Natural killer cell (primary cell): ENCODE results near the gene FAM131C. TPM values are rescaled to one million over a fixed set of nuclear protein-coding genes. Genes with fewer than 3 reads are reported as not detected.
"Not testable (repeated sequence)": the region's sequence is repeated elsewhere in the genome, so short reads cannot be mapped to it uniquely, and the experiment has no call there.

Experiments used
- ATAC-seq, 3 donors: fragments of 150-1000 bp in 2 of 3; fragments of 200-7000 bp in 1 of 3; cut with Tn5 transposase; 1 replicate in 1 of 3; 2 replicates in 2 of 3; pipeline ENCODE4 v1.10.0; 2021; ENCODE audit warnings: mild to moderate bottlenecking in 2 of 3, moderate library complexity in 2 of 3
- DNase-seq, 2 donors: peaks; one replicate each; pipeline versions ENCODE4 v3.0.0 to v3.0.0-alpha.2; 2013 to 2021; ENCODE audit warnings: mixed read lengths in 1 of 2
- H3K27ac ChIP-seq: one replicate; pipeline ENCODE4 v1.5.1; 2013; ENCODE audit warnings: mild to moderate bottlenecking, low read length
- H3K27me3 ChIP-seq: one replicate; pipeline ENCODE4 v1.6.1; 2013; ENCODE audit warnings: low read length; ENCODE audit not compliant: control insufficient read depth, insufficient read depth
- H3K36me3 ChIP-seq: one replicate; pipeline ENCODE4 v1.6.1; 2013; ENCODE audit warnings: low read length; ENCODE audit not compliant: control insufficient read depth, insufficient read depth
- H3K4me1 ChIP-seq: one replicate; pipeline ENCODE4 v1.6.1; 2013; ENCODE audit warnings: low read length; ENCODE audit not compliant: control insufficient read depth, insufficient read depth
- H3K4me3 ChIP-seq: one replicate; pipeline ENCODE4 v1.5.1; 2013; ENCODE audit warnings: low read length
- H3K9me3 ChIP-seq: one replicate; pipeline ENCODE4 v1.6.1; 2013; ENCODE audit warnings: low read length; ENCODE audit not compliant: control insufficient read depth, insufficient read depth
- H3K27ac Mint-ChIP-seq, 2 donors: one replicate each; pipeline ENCODE4 v1.8.0; 2022; ENCODE audit warnings: mild to moderate bottlenecking in 2 of 2, mixed read lengths in 2 of 2, moderate library complexity in 1 of 2
- H3K27me3 Mint-ChIP-seq, 2 donors: one replicate each; pipeline ENCODE4 v1.8.0; 2022; ENCODE audit warnings: low read depth in 2 of 2, mixed read lengths in 2 of 2
- H3K36me3 Mint-ChIP-seq: one replicate; pipeline ENCODE4 v1.8.0; 2022; ENCODE audit warnings: mixed read lengths
- H3K4me1 Mint-ChIP-seq, 2 donors: one replicate each; pipeline ENCODE4 v1.8.0; 2022; ENCODE audit warnings: mixed read lengths in 2 of 2
- H3K4me3 Mint-ChIP-seq: one replicate; pipeline ENCODE4 v1.8.0; 2022; ENCODE audit warnings: mild to moderate bottlenecking, moderate library complexity, mixed read lengths
- H3K9me3 Mint-ChIP-seq, 2 donors: one replicate each; pipeline ENCODE4 v1.8.0; 2022; ENCODE audit warnings: mixed read lengths in 2 of 2
- WGBS: methylation state at CpG from one replicate; pipeline ENCODE4 v1.1.7; 2013; ENCODE audit warnings: missing lambda C conversion rate; ENCODE audit not compliant: insufficient coverage; 5-methylcytosine and 5-hydroxymethylcytosine counted together
- intact Hi-C: fragments of 100-400 bp; cut with micrococcal nuclease; formaldehyde crosslinking; loops from one replicate; pipeline ENCODE4 v1.14.2; 2022
- total RNA-seq, 4 donors: library from RNA; stranded (reverse); fragments of 120-200 nt in 1 of 4; gene quantifications; one replicate each; pipeline versions ENCODE4 v1.2.3 to v1.2.4, GENCODE V29; 2013 to 2022
- TF ChIP-seq, protein P1 (sequence below): fragments of 200-600 bp; IDR thresholded peaks from one replicate; pipeline ENCODE4 v1.8.0; 2022; ENCODE audit warnings: antibody characterized with exemption

FAM131C gene
- total RNA-seq, 3 donors from 2014 or later (not counting 1 experiment from before 2014, with no cell fraction given): not detected

DNA sequence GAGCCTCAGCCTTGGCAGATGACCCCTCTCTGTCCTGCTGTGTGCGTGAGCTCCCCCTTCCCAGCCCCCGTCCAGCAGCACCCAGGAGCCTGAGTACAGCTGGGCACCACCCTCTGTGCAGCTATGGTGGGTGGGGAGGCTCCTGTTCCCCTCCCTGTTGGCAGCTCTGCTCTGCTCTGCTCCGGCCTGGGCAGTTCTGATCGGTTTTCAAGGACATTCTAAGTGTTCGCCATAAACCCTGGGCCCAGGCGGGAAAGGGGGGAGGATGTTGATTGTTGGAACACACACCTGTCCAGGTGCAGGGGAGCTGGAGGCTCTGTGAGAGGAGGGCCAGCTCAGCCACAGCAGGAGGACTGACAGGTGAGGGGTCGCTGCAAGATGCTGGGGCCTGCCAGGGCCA, 29.9 kb downstream of the FAM131C start, which contains the start of gene CLCNKB:
Gene CLCNKB (plus strand): TSS at position 262 of the 400 bp plus-strand sequence. CDS start 711 bp downstream, outside the sequence.
- 79% methylated on average over 7 of the region's 7 CpGs for WGBS
- intact Hi-C loops: no loop called here
- Histone ChIP-seq H3K36me3 (no peaks in the 10 kb centered on the region), H3K4me3 (no peak within 1 kb of the TSS), H3K27ac (no peak within 1 kb of the TSS), H3K27me3 (no peaks in the 10 kb centered on the region), H3K9me3 (no peaks in the 10 kb centered on the region), H3K4me1 (peaks cover 4% of the 10 kb centered on the region)
- no peaks in the 10 kb centered on the region for H3K36me3 Mint-ChIP-seq
- H3K9me3 Mint-ChIP-seq: no peaks in the 10 kb centered on the region
- peaks cover 0 to 3% of the 10 kb centered on the region in 2 donors for H3K27me3 Mint-ChIP-seq
- no peak within 1 kb of the TSS for H3K4me3 Mint-ChIP-seq
- ATAC-seq (no peak), DNase-seq (no peak)
- TF ChIP-seq, protein P1, sequence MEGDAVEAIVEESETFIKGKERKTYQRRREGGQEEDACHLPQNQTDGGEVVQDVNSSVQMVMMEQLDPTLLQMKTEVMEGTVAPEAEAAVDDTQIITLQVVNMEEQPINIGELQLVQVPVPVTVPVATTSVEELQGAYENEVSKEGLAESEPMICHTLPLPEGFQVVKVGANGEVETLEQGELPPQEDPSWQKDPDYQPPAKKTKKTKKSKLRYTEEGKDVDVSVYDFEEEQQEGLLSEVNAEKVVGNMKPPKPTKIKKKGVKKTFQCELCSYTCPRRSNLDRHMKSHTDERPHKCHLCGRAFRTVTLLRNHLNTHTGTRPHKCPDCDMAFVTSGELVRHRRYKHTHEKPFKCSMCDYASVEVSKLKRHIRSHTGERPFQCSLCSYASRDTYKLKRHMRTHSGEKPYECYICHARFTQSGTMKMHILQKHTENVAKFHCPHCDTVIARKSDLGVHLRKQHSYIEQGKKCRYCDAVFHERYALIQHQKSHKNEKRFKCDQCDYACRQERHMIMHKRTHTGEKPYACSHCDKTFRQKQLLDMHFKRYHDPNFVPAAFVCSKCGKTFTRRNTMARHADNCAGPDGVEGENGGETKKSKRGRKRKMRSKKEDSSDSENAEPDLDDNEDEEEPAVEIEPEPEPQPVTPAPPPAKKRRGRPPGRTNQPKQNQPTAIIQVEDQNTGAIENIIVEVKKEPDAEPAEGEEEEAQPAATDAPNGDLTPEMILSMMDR: no peak
- H3K27ac Mint-ChIP-seq: no peak within 1 kb of the TSS
- peaks cover 0 to under 1% of the 10 kb centered on the region in 2 donors for H3K4me1 Mint-ChIP-seq

- H3K27ac ChIP-seq, H3K27me3 Mint-ChIP-seq, ATAC-seq, H3K9me3 Mint-ChIP-seq, H3K36me3 ChIP-seq, H3K4me3 ChIP-seq, H3K4me3 Mint-ChIP-seq, H3K36me3 Mint-ChIP-seq, H3K9me3 ChIP-seq, DNase-seq, H3K4me1 ChIP-seq, H3K4me1 Mint-ChIP-seq, intact Hi-C loops, H3K27ac Mint-ChIP-seq, H3K27me3 ChIP-seq: not testable (repeated sequence)
- 80% methylated on average over 7 of the region's 9 CpGs for WGBS
Measured at GRCh38 chr1:16042654-16043053, 30.8 kb downstream of the FAM131C start.

DNA sequence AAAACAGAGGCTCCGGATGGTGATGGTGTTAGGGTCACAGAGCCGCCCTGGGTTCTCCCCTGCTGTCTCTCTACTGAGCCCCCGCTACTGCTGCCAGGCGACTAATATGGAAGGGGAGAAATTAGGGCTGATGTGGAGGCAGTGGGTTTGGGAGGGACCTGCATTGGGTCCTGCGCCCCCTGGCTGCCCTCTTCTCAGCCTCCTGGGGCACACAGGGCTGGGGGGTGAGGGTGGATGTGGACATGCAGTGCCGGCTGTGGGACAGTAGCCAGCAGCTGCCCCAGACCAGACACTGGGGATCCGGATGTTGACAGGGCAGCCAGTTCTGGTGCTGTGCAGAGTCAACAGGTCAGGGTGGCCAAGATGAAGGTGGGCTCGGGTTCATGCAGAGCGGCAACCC, 31.4 kb downstream of the FAM131C start:
- no peaks in the 10 kb centered on the region for H3K9me3 Mint-ChIP-seq
- H3K4me1 Mint-ChIP-seq: no peaks in the 10 kb centered on the region
- H3K27ac Mint-ChIP-seq: no peak overlapping the region
- Histone ChIP-seq H3K27me3 (no peaks in the 10 kb centered on the region), H3K4me3 (no peak overlapping the region), H3K9me3 (no peaks in the 10 kb centered on the region), H3K36me3 (no peaks in the 10 kb centered on the region), H3K4me1 (no peaks in the 10 kb centered on the region), H3K27ac (no peak overlapping the region)
- H3K4me3 Mint-ChIP-seq: no peak overlapping the region
- DNase-seq (no peak), ATAC-seq (no peak)
- H3K27me3 Mint-ChIP-seq: peaks cover 5 to 7% of the 10 kb centered on the region in 2 donors
- TF ChIP-seq, protein P1: no peak
- WGBS: 79% methylated on average over 9 of the region's 9 CpGs
- H3K36me3 Mint-ChIP-seq: no peaks in the 10 kb centered on the region
- intact Hi-C loops: no loop called here

- H3K27ac Mint-ChIP-seq: no peak overlapping the region
- DNase-seq (no peak), ATAC-seq (no peak)
- H3K4me1 Mint-ChIP-seq: no peaks in the 10 kb centered on the region
- H3K4me1 ChIP-seq: no peaks in the 10 kb centered on the region
- no peaks in the 10 kb centered on the region for H3K9me3 ChIP-seq
- no peaks in the 10 kb centered on the region for H3K36me3 ChIP-seq
- no peaks in the 10 kb centered on the region for H3K9me3 Mint-ChIP-seq
- no peak overlapping the region for H3K4me3 ChIP-seq
- WGBS: 69% methylated on average over 8 of the region's 8 CpGs
- no peaks in the 10 kb centered on the region for H3K27me3 ChIP-seq
- H3K4me3 Mint-ChIP-seq: no peak overlapping the region
- H3K27ac ChIP-seq: no peak overlapping the region
- intact Hi-C loops: no loop called here
- peaks cover 7% of the 10 kb centered on the region in 2 donors for H3K27me3 Mint-ChIP-seq
- TF ChIP-seq, protein P1: no peak
- H3K36me3 Mint-ChIP-seq: no peaks in the 10 kb centered on the region
Measured at GRCh38 chr1:16041200-16041599, 32.3 kb downstream of the FAM131C start.

GRCh38 chr1:16039871-16040270, 33.6 kb downstream of the FAM131C start:
- DNase-seq, H3K27me3 Mint-ChIP-seq, ATAC-seq, H3K9me3 ChIP-seq, H3K4me3 Mint-ChIP-seq, H3K27ac ChIP-seq, H3K27ac Mint-ChIP-seq, H3K4me3 ChIP-seq, H3K4me1 Mint-ChIP-seq, H3K27me3 ChIP-seq, H3K36me3 Mint-ChIP-seq, H3K9me3 Mint-ChIP-seq, H3K4me1 ChIP-seq, H3K36me3 ChIP-seq: not testable (repeated sequence)
- 78% methylated on average over 6 of the region's 8 CpGs for WGBS
- intact Hi-C loops: loop anchor here (1.0 kb wide), 1 partner anchor 22 kb away; no protein-coding TSS in a partner anchor
